Pancreas (tissue), 10 donors: Measurements from ENCODE around the gene WTAP. TPM values are rescaled to one million over a fixed set of nuclear protein-coding genes. Genes with fewer than 3 reads are reported as not detected.
"Not testable (repeated sequence)": the region's sequence is repeated elsewhere in the genome, so short reads cannot be mapped to it uniquely, and the experiment has no call there.

Experiments used
- ATAC-seq, 4 donors: fragments of 200-7000 bp; cut with Tn5 transposase; one replicate each; pipeline versions ENCODE4 v1.8.0 to v1.9.1; 2020; ENCODE audit warnings: mild to moderate bottlenecking in 4 of 4, moderate library complexity in 4 of 4
- DNase-seq, 6 donors: peaks; one replicate each; pipeline ENCODE4 v3.0.0-alpha.2; 2020
- FAIRE-seq: peaks from 2 replicates; lab custom pipeline; 2012; peaks lifted over from hg19 to GRCh38; lab: Jason Lieb, UNC
- H3K27ac ChIP-seq, 4 donors: fragments of 200-600 bp; sonication (generic); 1 replicate in 3 of 4; 2 replicates in 1 of 4; pipeline versions ENCODE4 v1.5.0 to v1.8.0; 2020
- H3K27me3 ChIP-seq, 4 donors: fragments of 200-600 bp; one replicate each; pipeline ENCODE4 v1.8.0; 2021
- H3K36me3 ChIP-seq, 3 donors: fragments of 200-600 bp; sonication (generic) in 1 of 3; one replicate each; pipeline versions ENCODE4 v1.5.0 to v1.8.0; 2020 to 2021
- H3K4me1 ChIP-seq, 3 donors: fragments of 200-600 bp; one replicate each; pipeline ENCODE4 v1.8.0; 2021
- H3K4me3 ChIP-seq, 4 donors: fragments of 200-600 bp; sonication (generic) in 2 of 4; one replicate each; pipeline versions ENCODE4 v1.5.0 to v1.8.0; 2020 to 2021
- H3K9me3 ChIP-seq, 4 donors: fragments of 200-600 bp; one replicate each; pipeline ENCODE4 v1.8.0; 2021
- WGBS, 2 donors: extraction: QIAGEN DNeasy Blood & Tissue Kit; methylation state at CpG; one replicate each; pipeline ENCODE4 v1.1.7; 2013; 5-methylcytosine and 5-hydroxymethylcytosine counted together
- intact Hi-C, 3 donors: fragments of 100-400 bp; cut with DNase I; formaldehyde crosslinking; loops; one replicate each; pipeline versions ENCODE4 v1.11.1 to v1.14.2; 2022
- polyA plus RNA-seq, 2 donors: library from polyadenylated mRNA; stranded (reverse); fragments of 200-250 nt; gene quantifications; one replicate each; pipeline ENCODE4 v1.2.3, GENCODE V29; 2013
- total RNA-seq, 6 donors: library from RNA; stranded (reverse); fragmentation: NEBNext Ultra II Directional in 4 of 6; extraction: Animal tissue kit (Norgen Biotek cat#: 25700) in 4 of 6; gene quantifications; one replicate each; pipeline versions ENCODE4 v1.2.1 to v1.2.4, GENCODE V29; 2021 to 2023
- TF ChIP-seq, protein P1 (sequence below), 4 donors: fragments of 200-600 bp; sonication (generic) in 3 of 4; IDR thresholded peaks; one replicate each; pipeline versions ENCODE4 v1.5.0 to v1.8.0; 2021; ENCODE audit warnings: antibody characterized with exemption in 4 of 4
- donor health status: healthy with polysubstance abuse.
- donor health status: DM: no; HTN: no; CAD: no; lungs with moderate emphysema.
- donor health status: DM: no; HTN: no; CAD: no.
- donor health status: control.
- donor health status: control.
- donor health status: Bipolar disorder and iron deficiency.
- donor health status: DM: yes; HTN: yes; CAD: no.
- donor health status: DM: no; HTN: no; CAD: no.
- donor health status: DM: no; HTN: no; CAD: no.
- donor health status: DM: yes; HTN: yes; CAD: no.

The WTAP gene
- total and polyA plus RNA-seq, 8 donors = 35.6 to 85.6 (median 43.3) TPM

- H3K27ac ChIP-seq = no peak overlapping the region
- H3K4me1 ChIP-seq = peaks cover 8 to 26% (median 18%) of the 10 kb centered on the region in 3 donors
- TF ChIP-seq, protein P1, sequence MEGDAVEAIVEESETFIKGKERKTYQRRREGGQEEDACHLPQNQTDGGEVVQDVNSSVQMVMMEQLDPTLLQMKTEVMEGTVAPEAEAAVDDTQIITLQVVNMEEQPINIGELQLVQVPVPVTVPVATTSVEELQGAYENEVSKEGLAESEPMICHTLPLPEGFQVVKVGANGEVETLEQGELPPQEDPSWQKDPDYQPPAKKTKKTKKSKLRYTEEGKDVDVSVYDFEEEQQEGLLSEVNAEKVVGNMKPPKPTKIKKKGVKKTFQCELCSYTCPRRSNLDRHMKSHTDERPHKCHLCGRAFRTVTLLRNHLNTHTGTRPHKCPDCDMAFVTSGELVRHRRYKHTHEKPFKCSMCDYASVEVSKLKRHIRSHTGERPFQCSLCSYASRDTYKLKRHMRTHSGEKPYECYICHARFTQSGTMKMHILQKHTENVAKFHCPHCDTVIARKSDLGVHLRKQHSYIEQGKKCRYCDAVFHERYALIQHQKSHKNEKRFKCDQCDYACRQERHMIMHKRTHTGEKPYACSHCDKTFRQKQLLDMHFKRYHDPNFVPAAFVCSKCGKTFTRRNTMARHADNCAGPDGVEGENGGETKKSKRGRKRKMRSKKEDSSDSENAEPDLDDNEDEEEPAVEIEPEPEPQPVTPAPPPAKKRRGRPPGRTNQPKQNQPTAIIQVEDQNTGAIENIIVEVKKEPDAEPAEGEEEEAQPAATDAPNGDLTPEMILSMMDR (IDR thresholded peaks at IDR 0.05) = peak; percentile 14 to 35 (median 18)
- DNase-seq = peak in 2 of 6 donors; percentile 30 to 48
- intact Hi-C loops = loop anchor here in 1 of 3 donors (10.0 kb wide), 1 partner anchor 124 kb away; no protein-coding TSS in a partner anchor
- H3K36me3 ChIP-seq = no peaks in the 10 kb centered on the region
- no peak for FAIRE-seq
- peak; percentile 18 to 65 (median 36) for ATAC-seq
- no peaks in the 10 kb centered on the region for H3K27me3 ChIP-seq
- WGBS, 2 donors = 40 to 45% methylated on average over 7 of the region's 7 CpGs
- H3K4me3 ChIP-seq = no peak overlapping the region
- H3K9me3 ChIP-seq = no peaks in the 10 kb centered on the region
Observed at GRCh38 chr6:159720708-159721107, 6.6 kb upstream of the WTAP start.

- intact Hi-C loops = loop anchor here in 1 of 3 donors (10.0 kb wide), 1 partner anchor 123 kb away; no protein-coding TSS in a partner anchor
- not testable (repeated sequence) for FAIRE-seq, H3K4me3 ChIP-seq, H3K27ac ChIP-seq, H3K9me3 ChIP-seq, ATAC-seq, DNase-seq, H3K27me3 ChIP-seq, H3K36me3 ChIP-seq
- 96 to 98% methylated on average over 3 of the region's 3 CpGs for WGBS, 2 donors
- H3K4me1 ChIP-seq = peaks cover 8 to 26% (median 13%) of the 10 kb centered on the region in 3 donors
Observed at GRCh38 chr6:159721981-159722380, 5.3 kb upstream of the WTAP start.

DNA sequence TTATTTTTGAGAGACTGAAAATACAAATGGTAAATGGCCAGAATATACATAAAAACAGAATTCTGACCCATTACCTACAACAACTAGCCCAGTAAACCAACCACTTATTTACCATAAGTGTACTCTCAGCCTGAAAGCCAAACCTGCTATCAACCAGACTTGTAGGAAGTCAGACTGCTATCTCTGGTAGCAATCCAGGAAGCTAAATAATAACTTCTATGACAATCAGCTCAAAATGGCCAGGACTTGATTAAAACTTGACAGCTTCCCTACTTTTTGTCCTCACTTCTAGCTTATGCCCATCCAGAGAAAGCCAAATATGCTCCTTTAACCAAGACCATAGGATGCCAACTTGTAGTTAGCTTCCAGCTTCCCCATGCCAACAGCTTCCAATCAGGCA is 4.7 kb upstream of the WTAP start:
- intact Hi-C loops = loop anchor here in 1 of 3 donors (10.0 kb wide), 1 partner anchor 122 kb away; no protein-coding TSS in a partner anchor
- no peaks in the 10 kb centered on the region for H3K27me3 ChIP-seq
- H3K9me3 ChIP-seq = no peaks in the 10 kb centered on the region
- FAIRE-seq (no peak), DNase-seq (no peak), ATAC-seq (no peak)
- TF ChIP-seq, protein P1 (IDR thresholded peaks at IDR 0.05) = no peak
- H3K4me3 ChIP-seq = no peak overlapping the region
- H3K27ac ChIP-seq = no peak overlapping the region
- no peaks in the 10 kb centered on the region for H3K36me3 ChIP-seq
- peaks cover 8 to 22% (median 12%) of the 10 kb centered on the region in 3 donors for H3K4me1 ChIP-seq

DNA sequence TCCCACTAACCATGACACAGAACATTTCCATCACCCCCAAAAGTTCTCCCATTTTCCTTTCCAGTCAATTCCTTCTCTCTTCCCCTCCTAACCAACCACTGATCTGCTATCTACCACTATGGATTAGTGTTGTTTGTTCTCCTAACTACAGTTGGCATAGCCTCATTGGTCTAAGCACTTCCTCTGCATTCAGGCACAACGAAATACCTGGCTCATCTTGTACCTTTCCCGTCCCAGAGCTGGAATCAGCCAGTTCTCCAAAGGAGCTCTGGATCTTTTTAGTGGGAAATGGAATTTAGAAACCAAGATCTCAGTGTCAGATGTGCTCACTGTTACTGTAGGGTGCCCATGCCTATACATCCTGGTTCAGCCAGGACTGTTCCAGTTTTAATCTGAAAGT is 4.0 kb upstream of the WTAP start:
- no peaks in the 10 kb centered on the region for H3K27me3 ChIP-seq
- TF ChIP-seq, protein P1 (IDR thresholded peaks at IDR 0.05) = no peak
- FAIRE-seq (no peak), ATAC-seq (no peak), DNase-seq (no peak)
- H3K4me1 ChIP-seq = peaks cover 8 to 17% (median 12%) of the 10 kb centered on the region in 3 donors
- intact Hi-C loops = loop anchor here in 1 of 3 donors (10.0 kb wide), 1 partner anchor 122 kb away; no protein-coding TSS in a partner anchor
- no peaks in the 10 kb centered on the region for H3K9me3 ChIP-seq
- WGBS, 2 donors = 76 to 82% methylated on average over 2 of the region's 2 CpGs
- no peaks in the 10 kb centered on the region for H3K36me3 ChIP-seq
- H3K27ac ChIP-seq = no peak overlapping the region
- no peak overlapping the region for H3K4me3 ChIP-seq

DNA sequence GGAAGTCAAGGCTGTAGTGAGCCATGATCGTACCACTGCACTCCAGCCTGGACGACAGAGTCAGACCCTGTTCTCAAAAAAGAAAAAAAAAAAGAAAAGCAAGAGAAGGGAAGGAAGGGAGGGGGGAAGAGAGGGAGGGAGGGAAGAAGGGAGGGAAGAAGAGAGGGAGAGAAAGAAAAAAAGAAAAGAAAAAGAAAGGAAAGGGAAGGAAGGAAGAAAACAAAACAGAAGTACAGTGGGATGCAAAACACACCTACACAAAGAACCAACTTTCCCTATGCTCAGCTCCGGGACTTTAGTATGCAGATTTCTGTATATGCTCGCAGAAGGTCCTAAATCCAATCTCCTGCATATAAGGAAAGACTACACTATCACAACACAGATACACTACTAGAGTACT is 2.5 kb upstream of the WTAP start:
- Histone ChIP-seq H3K4me1 (peaks cover 8 to 18% (median 13%) of the 10 kb centered on the region in 3 donors), H3K4me3 (no peak overlapping the region), H3K9me3 (no peaks in the 10 kb centered on the region), H3K27me3 (no peaks in the 10 kb centered on the region), H3K27ac (no peak overlapping the region), H3K36me3 (no peaks in the 10 kb centered on the region)
- DNase-seq = no peak
- 91 to 94% methylated on average over 4 of the region's 4 CpGs for WGBS, 2 donors
- no peak for ATAC-seq
- no peak for FAIRE-seq
- TF ChIP-seq, protein P1 (IDR thresholded peaks at IDR 0.05) = no peak
- intact Hi-C loops = loop anchor here in 1 of 3 donors (10.0 kb wide), 1 partner anchor 120 kb away; no protein-coding TSS in a partner anchor

GRCh38 chr6:159725208-159725607 is 2.1 kb upstream of the WTAP start:
- not testable (repeated sequence) for H3K9me3 ChIP-seq, H3K27me3 ChIP-seq, H3K36me3 ChIP-seq, FAIRE-seq, ATAC-seq, DNase-seq
- Histone ChIP-seq H3K27ac (peak overlapping the region in 1 of 4 donors; percentile 99), H3K4me1 (peaks cover 10 to 19% (median 17%) of the 10 kb centered on the region in 3 donors), H3K4me3 (peak overlapping the region in 3 of 4 donors; percentile 65 to 89 (median 89))
- intact Hi-C loops = loop anchor here in 1 of 3 donors (10.0 kb wide), 1 partner anchor 120 kb away; no protein-coding TSS in a partner anchor
- 91 to 98% methylated on average over 3 of the region's 3 CpGs for WGBS, 2 donors
